Measurements from ENCODE around the gene RNASET2.
A peak's percentile ranks its signal among the peaks of the same experiment; 100 is the strongest.

The RNASET2 gene

DNA sequence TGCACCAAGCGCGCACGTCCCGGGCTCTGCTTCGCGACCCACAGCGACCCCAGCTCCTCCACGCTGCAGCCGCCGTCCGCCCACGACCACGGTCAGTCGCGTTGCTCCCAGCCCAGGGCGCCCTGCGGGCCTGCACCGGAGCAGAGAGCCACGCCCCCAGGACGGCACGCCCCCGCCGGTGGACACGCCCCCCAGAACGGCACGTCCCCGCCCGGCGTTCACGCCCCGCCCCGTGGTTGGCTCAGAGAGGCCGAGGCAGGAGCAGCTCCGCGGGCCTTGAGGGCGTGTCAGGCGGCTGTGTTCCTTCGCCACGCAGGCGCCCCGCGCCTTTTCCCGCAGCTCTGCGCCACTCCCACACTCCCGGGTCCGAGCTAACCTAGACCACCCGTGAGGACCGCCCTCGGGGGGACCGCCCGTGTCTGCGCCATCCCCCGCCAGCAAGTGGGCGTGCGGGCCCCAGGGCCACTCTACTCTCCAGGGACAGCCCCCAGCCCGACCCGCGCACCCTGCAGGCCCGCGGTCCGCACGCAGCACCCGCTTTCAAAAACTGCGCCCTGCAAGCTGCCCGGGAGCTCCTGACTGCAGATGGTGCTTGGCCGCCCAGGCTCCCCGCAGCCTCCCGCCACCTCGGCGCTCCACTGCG, at the start of gene RNASET2:
RNASET2 (minus strand) TSS at position 107 of the 643 bp plus-strand sequence. CDS start 368 bp downstream, outside the sequence.
- peak within 1 kb of the TSS; percentile 71 for H3K4me3 ChIP-seq (replicated peaks; ENCODE audit: low read depth, low read length)
- TF ChIP-seq CTCF (IDR thresholded peaks at IDR 0.05; ENCODE audit: low read length, missing control alignments) = no peak
- DNase-seq (ENCODE audit: low read depth) = peak; percentile 89

GRCh38 chr6:167005350-167006159, 49.2 kb upstream of the RNASET2 start:
- H3K4me3 ChIP-seq (replicated peaks; ENCODE audit: low read depth, low read length) = no peak overlapping the region
- DNase-seq (ENCODE audit: low read depth) = peak; percentile 56
- TF ChIP-seq CTCF (IDR thresholded peaks at IDR 0.05; ENCODE audit: low read length, missing control alignments) = no peak

DNA sequence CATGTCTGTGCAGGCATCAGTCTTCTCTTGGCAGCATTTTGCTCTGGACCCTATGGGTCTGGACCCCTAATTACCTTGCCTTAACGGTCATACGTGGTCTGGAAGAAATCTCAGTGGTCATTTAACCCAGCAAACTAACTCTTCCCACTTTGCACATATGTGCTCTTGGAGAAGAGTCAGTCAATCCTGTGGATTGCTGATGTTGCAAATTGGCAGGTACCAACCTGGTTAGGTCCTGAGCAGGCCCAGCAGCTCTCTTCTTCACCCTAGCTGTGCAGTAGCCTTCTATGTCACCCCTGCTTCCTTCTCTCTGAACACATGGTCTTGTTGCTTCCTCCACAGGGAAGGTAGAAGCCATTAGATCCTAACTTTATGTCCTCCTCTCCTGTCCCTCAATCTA, 44.4 kb upstream of the RNASET2 start:
- TF ChIP-seq CTCF (IDR thresholded peaks at IDR 0.05; ENCODE audit: low read length, missing control alignments) = no peak
- no peak for DNase-seq (ENCODE audit: low read depth)
- H3K4me3 ChIP-seq (replicated peaks; ENCODE audit: low read depth, low read length) = no peak overlapping the region

DNA sequence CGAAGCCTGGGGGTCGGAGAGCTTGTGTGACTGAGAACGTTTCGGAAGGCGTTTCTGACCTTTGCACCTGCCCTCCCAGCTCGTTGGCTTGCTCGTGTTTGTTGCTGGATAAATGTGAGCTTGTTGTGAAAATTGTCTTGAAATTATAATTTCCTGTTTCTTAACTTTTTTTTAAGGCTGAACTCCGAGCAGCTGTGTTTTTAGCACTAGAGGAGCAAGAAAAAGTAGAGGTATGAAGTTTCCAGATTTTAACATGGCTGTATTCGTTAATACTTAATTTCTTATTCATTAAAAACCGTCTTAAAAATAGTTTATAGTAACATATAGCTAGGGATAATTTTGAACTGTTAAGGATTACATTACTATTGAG, 43.5 kb upstream of the RNASET2 start:
- DNase-seq (ENCODE audit: low read depth) = peak; percentile 16
- no peak for TF ChIP-seq CTCF (IDR thresholded peaks at IDR 0.05; ENCODE audit: low read length, missing control alignments)
- peak overlapping the region; percentile 79 for H3K4me3 ChIP-seq (replicated peaks; ENCODE audit: low read depth, low read length)

- peak; percentile 97 for DNase-seq (ENCODE audit: low read depth)
- peak within 1 kb of the TSS; percentile 84 for H3K4me3 ChIP-seq (replicated peaks; ENCODE audit: low read depth, low read length)
- TF ChIP-seq CTCF (IDR thresholded peaks at IDR 0.05; ENCODE audit: low read length, missing control alignments) = no peak
Observed at GRCh38 chr6:166999145-166999883, 43.0 kb upstream of the RNASET2 start, which contains the start of gene CEP43. Gene CEP43, plus strand, starts transcription at chr6:166999397. Its CDS starts 16 bp downstream, at chr6:166999413.

- no peak for TF ChIP-seq CTCF (IDR thresholded peaks at IDR 0.05; ENCODE audit: low read length, missing control alignments)
- peak overlapping the region; percentile 84 for H3K4me3 ChIP-seq (replicated peaks; ENCODE audit: low read depth, low read length)
- no peak for DNase-seq (ENCODE audit: low read depth)
Observed at GRCh38 chr6:166998256-166999144, 42.1 kb upstream of the RNASET2 start.

All from fibroblast of pulmonary artery (primary cell).